Ovary (tissue), 3 donors: ENCODE measurements around the gene TBC1D7.

Experiments used
- CTCF ChIP-seq, 3 donors: fragments of 450-650 bp in 2 of 3; fragments of 200-600 bp in 1 of 3; IDR thresholded peaks; one replicate each; pipeline versions ENCODE4 v1.5.1 to v1.8.0; 2016 to 2022; ENCODE audit warnings: antibody characterized with exemption in 3 of 3, mild to moderate bottlenecking in 1 of 3
- POLR2A ChIP-seq: fragments of 450-650 bp; IDR thresholded peaks from one replicate; pipeline ENCODE4 v1.6.1; 2017; ENCODE audit warnings: antibody characterized with exemption, mild to moderate bottlenecking, moderate library complexity
- donor health status: DM: no; HTN: no; CAD: no.

GRCh38 chr6:13354331-13355042 lies 26.1 kb upstream of the TBC1D7 start:
- TF ChIP-seq CTCF (IDR thresholded peaks at IDR 0.05) (no peak), POLR2A (no peak)
